Bronchial epithelial cell (primary cell): ENCODE results near the gene ZPR1. TPM values are rescaled to one million over a fixed set of nuclear protein-coding genes. Genes with fewer than 3 reads are reported as not detected.

ENCODE experiments used
- DNase-seq: peaks from one replicate; pipeline ENCODE4 v3.0.0-alpha.2; 2010; ENCODE audit warnings: low read depth
- FAIRE-seq: peaks from 2 replicates; lab custom pipeline; 2011; peaks lifted over from hg19 to GRCh38; lab: Jason Lieb, UNC
- H3K27me3 ChIP-seq: 2 replicates; pipeline ENCODE4 v1.5.1; 2011; ENCODE audit warnings: low read length; ENCODE audit not compliant: control insufficient read depth, insufficient read depth
- H3K36me3 ChIP-seq: 2 replicates; pipeline ENCODE4 v1.5.1; 2011; ENCODE audit warnings: low read length; ENCODE audit not compliant: control insufficient read depth, insufficient read depth
- H3K4me3 ChIP-seq: 2 replicates; pipeline ENCODE4 v1.5.1; 2011; ENCODE audit warnings: mild to moderate bottlenecking, low read depth, low read length, control low read depth
- total RNA-seq: library from RNA; depleted of rRNA; stranded (reverse); fragments of >200 nt; gene quantifications from 2 replicates; pipeline ENCODE4 v1.2.1, GENCODE V29; 2014
- TF ChIP-seq, protein P1 (sequence below): IDR thresholded peaks from 2 replicates; pipeline ENCODE4 v1.5.1; 2011; ENCODE audit warnings: mild to moderate bottlenecking, moderate library complexity, low read length, control low read depth, inconsistent platforms; ENCODE audit not compliant: insufficient read depth, severe bottlenecking

The ZPR1 gene
- total RNA-seq, 1 donor from 2014 or later = 74.2 TPM

DNA sequence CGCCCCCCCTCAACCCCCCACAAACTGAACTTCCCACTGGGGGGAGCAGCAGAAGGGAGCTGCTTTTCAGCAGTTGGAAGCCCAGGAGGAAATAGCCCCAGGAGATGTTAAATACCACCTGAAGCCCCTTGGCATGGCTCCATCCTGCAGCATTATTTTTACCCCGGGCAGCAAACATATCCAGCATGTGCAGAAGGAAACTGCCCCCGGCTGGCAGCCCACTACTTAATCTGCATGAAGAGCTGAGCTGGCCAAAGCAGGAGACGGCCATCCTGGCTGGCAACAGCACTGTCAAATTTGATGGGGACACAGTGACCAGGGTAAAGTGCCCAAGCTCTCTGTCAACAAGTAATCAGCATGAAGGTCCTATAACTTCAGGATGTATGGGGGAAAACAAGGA is 47.1 kb downstream of the ZPR1 start:
- DNase-seq (no peak), FAIRE-seq (no peak)
- Histone ChIP-seq H3K36me3 (no peaks in the 10 kb centered on the region), H3K4me3 (no peak overlapping the region), H3K27me3 (no peaks in the 10 kb centered on the region)
- TF ChIP-seq, protein P1, sequence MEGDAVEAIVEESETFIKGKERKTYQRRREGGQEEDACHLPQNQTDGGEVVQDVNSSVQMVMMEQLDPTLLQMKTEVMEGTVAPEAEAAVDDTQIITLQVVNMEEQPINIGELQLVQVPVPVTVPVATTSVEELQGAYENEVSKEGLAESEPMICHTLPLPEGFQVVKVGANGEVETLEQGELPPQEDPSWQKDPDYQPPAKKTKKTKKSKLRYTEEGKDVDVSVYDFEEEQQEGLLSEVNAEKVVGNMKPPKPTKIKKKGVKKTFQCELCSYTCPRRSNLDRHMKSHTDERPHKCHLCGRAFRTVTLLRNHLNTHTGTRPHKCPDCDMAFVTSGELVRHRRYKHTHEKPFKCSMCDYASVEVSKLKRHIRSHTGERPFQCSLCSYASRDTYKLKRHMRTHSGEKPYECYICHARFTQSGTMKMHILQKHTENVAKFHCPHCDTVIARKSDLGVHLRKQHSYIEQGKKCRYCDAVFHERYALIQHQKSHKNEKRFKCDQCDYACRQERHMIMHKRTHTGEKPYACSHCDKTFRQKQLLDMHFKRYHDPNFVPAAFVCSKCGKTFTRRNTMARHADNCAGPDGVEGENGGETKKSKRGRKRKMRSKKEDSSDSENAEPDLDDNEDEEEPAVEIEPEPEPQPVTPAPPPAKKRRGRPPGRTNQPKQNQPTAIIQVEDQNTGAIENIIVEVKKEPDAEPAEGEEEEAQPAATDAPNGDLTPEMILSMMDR = no peak

DNA sequence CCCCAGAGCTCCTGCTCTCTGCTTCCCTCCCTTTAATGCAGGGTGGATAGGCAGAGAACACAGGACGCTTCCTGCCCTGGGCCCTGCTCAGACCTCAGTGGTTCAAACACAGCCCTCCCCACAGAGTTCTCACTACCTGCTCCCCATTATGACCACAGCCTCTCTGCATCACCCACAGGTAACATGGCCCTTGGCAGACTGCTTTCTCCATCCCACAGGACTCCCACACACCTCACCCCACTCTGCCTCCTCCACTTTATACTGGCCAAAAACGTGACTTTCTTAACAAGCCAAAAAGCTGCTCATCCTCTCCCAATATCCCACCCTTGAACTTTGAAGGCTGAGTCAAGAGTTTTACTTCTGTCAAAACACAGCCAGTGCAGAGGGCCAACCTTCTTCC is 48.8 kb downstream of the ZPR1 start:
- no peak overlapping the region for H3K4me3 ChIP-seq
- H3K36me3 ChIP-seq = no peaks in the 10 kb centered on the region
- DNase-seq (no peak), FAIRE-seq (no peak)
- H3K27me3 ChIP-seq = no peaks in the 10 kb centered on the region
- TF ChIP-seq, protein P1 = no peak

DNA sequence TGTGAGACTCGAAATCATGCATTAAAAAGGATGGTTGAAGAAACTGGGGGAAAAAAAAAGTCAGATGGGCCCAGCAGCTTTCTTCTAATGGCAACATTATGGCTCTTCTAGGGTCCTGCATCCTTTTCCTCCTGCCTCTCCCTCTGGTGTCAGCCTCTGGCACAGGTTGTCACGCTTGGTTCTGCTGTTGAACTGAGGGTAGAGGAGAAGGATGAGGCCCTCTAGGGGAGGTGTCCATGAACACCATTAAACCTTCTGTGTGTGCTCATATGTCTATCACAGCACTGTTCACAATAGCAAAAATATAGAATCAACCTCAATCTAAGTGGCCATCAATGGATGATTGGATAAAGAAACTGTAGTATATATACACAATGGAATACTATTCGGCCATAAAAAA is 51.1 kb downstream of the ZPR1 start:
- Histone ChIP-seq H3K4me3 (no peak overlapping the region), H3K27me3 (no peaks in the 10 kb centered on the region), H3K36me3 (no peaks in the 10 kb centered on the region)
- TF ChIP-seq, protein P1 = peak; percentile 7
- FAIRE-seq = no peak
- DNase-seq = peak; percentile 22

DNA sequence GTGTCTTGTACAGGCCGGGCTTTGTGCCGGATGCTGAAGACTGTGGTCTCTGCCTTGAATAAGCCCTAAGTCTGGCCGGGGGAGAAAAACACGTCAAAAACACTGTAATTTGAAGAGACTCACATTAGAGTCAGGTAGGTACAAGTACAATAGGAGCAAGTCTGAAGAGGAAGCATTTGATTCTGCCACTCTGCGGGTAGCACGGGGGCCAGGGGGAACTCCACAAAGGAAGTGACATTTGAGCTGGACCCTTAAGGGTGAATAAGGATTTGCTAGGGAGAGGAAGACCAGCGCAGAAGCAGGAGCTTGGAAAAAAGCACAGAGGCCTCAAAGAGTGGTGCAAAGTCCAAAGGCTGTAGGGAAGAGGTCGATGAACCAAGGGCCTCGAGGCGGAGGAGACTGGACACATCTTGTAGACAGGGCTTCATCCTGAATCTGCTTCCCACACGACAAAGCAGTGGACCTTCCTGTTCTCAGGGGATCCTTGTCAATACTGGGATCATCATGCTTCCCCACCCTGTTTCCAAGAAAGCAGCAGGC is 53.8 kb downstream of the ZPR1 start:
- FAIRE-seq = peak; percentile 64
- TF ChIP-seq, protein P1 = no peak
- no peak overlapping the region for H3K4me3 ChIP-seq

DNA sequence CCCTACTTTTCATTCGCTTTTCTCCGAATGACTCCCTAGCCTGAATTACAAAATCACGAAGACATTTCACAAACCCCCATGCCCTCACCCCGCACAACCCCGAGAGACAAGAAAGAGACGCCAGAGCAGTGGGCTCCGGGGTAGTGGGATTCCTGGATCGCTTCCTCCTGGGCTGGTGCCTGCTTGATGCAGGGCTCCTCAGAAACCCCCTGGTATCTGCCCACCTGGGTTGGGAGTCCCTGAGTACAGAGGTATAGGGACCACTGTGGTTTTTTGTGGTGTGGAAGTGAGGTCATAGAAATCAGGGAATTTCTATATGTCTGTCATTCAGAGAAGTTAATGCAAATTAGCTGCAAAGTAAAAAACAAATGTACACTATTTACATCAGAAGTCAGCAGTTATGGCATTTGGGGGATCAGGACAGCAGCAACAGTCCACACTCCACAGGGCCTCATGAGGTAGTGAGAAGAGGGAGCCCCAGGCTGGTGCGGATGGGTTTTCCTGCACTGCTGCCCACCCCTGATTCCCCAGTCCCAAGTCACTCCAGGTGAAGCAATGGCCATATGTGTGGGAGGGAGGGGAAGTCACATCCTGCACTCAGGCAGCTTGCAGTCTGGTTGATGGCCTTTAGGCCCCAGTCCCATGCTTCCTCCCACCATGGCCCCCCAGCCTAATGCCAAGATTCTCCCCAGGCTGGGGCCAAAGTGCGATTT is 54.6 kb downstream of the ZPR1 start:
- DNase-seq = no peak

More for the DNA sequence above, 53.8 kb downstream of the ZPR1 start:
- Histone ChIP-seq H3K36me3 (no peaks in the 10 kb centered on the region), H3K27me3 (peaks cover 2% of the 10 kb centered on the region)
- DNase-seq = no peak

More for the DNA sequence above, 54.6 kb downstream of the ZPR1 start:
- no peak for FAIRE-seq
- H3K4me3 ChIP-seq = no peak overlapping the region
- TF ChIP-seq, protein P1 = no peak
- H3K36me3 ChIP-seq = no peaks in the 10 kb centered on the region
- H3K27me3 ChIP-seq = peaks cover 2% of the 10 kb centered on the region
